H1 (cell line): Measurements from ENCODE around the gene TMED10.

Experiments
- CHD1 ChIP-seq: IDR thresholded peaks from 2 replicates; pipeline ENCODE4 v1.6.1; 2012; ENCODE audit warnings: low read depth, low read length, improper control_type of control experiment
- CTCF ChIP-seq, 3 experiments: IDR thresholded peaks; 1 replicate in 2 of 3; 2 replicates in 1 of 3; pipeline versions ENCODE4 v1.5.1 to v1.6.1; 2011; ENCODE audit warnings: low read length in 3 of 3, mild to moderate bottlenecking in 3 of 3, inconsistent platforms in 2 of 3, low read depth in 1 of 3, moderate library complexity in 1 of 3; ENCODE audit not compliant: insufficient read depth in 1 of 3; ENCODE audit errors: control extremely low read depth in 1 of 3
- EP300 ChIP-seq, 2 experiments: IDR thresholded peaks; 1 replicate in 1 of 2; 2 replicates in 1 of 2; pipeline ENCODE4 v1.6.1; 2011 to 2012; ENCODE audit warnings: low read depth in 2 of 2, low read length in 2 of 2, mild to moderate bottlenecking in 2 of 2, borderline replicate concordance in 1 of 2, inconsistent platforms in 1 of 2, moderate library complexity in 1 of 2
- EZH2 ChIP-seq: fragments of 200-600 bp; sonication (generic); IDR thresholded peaks from 2 replicates; pipeline ENCODE4 v1.7.1; 2012; ENCODE audit warnings: low read depth, mild to moderate bottlenecking, moderate library complexity, low read length, inconsistent platforms; ENCODE audit not compliant: severe bottlenecking
- NRF1 ChIP-seq: IDR thresholded peaks from 2 replicates; pipeline ENCODE4 v1.6.1; 2011; ENCODE audit warnings: mild to moderate bottlenecking, low read depth, low read length, improper control_type of control experiment
- POLR2AphosphoS5 ChIP-seq: IDR thresholded peaks from 2 replicates; pipeline ENCODE4 v1.6.1; 2011; ENCODE audit warnings: low read depth, low read length
- SIN3A ChIP-seq, 2 experiments: IDR thresholded peaks in 1 of 2; conservative IDR thresholded peaks in 1 of 2; 2 replicates each; pipeline ENCODE4 v1.6.1; 2011 to 2012; ENCODE audit warnings: low read length in 2 of 2, improper control_type of control experiment in 1 of 2, low read depth in 1 of 2, mild to moderate bottlenecking in 1 of 2
- SP1 ChIP-seq: IDR thresholded peaks from 2 replicates; pipeline ENCODE4 v1.6.1; 2011; ENCODE audit warnings: low read depth, low read length
- TAF7 ChIP-seq: optimal IDR thresholded peaks from 2 replicates; pipeline ENCODE3; 2011; ENCODE audit warnings: low read depth, mild to moderate bottlenecking, inconsistent platforms, low read length, moderate library complexity, borderline replicate concordance
- YY1 ChIP-seq: IDR thresholded peaks from 2 replicates; pipeline ENCODE4 v1.6.1; 2011; ENCODE audit warnings: low read depth, mild to moderate bottlenecking, low read length

- TF ChIP-seq SP1 (no peak), CTCF (IDR thresholded peaks at IDR 0.05; ENCODE audit: control extremely low read depth in 1 of 3, insufficient read depth in 1 of 3, low read depth in 1 of 3, low read length in 3 of 3) (no peak), EP300 (IDR thresholded peaks at IDR 0.05; ENCODE audit: borderline replicate concordance in 1 of 2, low read depth in 2 of 2, low read length in 2 of 2) (no peak), POLR2AphosphoS5 (no peak), SIN3A (conservative IDR thresholded peaks at IDR 0.05 in 1 of 2, IDR thresholded peaks at IDR 0.05 in 1 of 2; ENCODE audit: low read depth in 1 of 2, low read length in 2 of 2) (no peak), YY1 (no peak), EZH2 (no peak), CHD1 (no peak), TAF7 (no peak), NRF1 (no peak)
Measured at GRCh38 chr14:75182821-75183220, 6.4 kb upstream of the TMED10 start.
